Trophoblast cell (in vitro differentiated cells and primary cell): ENCODE results near the gene ZNF423.

Experiments
- DNase-seq, 2 donors: peaks; one replicate each; pipeline ENCODE4 v3.0.0-alpha.2; 2016
- H2AFZ ChIP-seq: 2 replicates; pipeline ENCODE4 v1.6.1; 2013; ENCODE audit warnings: low read length, moderate library complexity, mild to moderate bottlenecking; ENCODE audit not compliant: insufficient read depth, poor library complexity
- H2AK5ac ChIP-seq: 2 replicates; pipeline ENCODE4 v1.6.1; 2013; ENCODE audit warnings: mild to moderate bottlenecking, low read length
- H2BK120ac ChIP-seq: 2 replicates; pipeline ENCODE4 v1.6.1; 2013; ENCODE audit warnings: low read length, mild to moderate bottlenecking, moderate library complexity; ENCODE audit not compliant: insufficient read depth, poor library complexity
- H2BK12ac ChIP-seq: 2 replicates; pipeline ENCODE4 v1.6.1; 2013; ENCODE audit warnings: mild to moderate bottlenecking, low read length, moderate library complexity
- H2BK5ac ChIP-seq: 2 replicates; pipeline ENCODE4 v1.6.1; 2013; ENCODE audit warnings: low read length, low read depth, moderate library complexity, mild to moderate bottlenecking; ENCODE audit not compliant: poor library complexity
- H3K14ac ChIP-seq: 2 replicates; pipeline ENCODE4 v1.6.1; 2013; ENCODE audit warnings: mild to moderate bottlenecking, low read length
- H3K18ac ChIP-seq: 2 replicates; pipeline ENCODE4 v1.6.1; 2013; ENCODE audit warnings: mild to moderate bottlenecking, low read length
- H3K23ac ChIP-seq: 2 replicates; pipeline ENCODE4 v1.6.1; 2013; ENCODE audit warnings: low read length
- H3K27ac ChIP-seq: 2 replicates; pipeline ENCODE4 v1.5.1; 2013; ENCODE audit warnings: low read depth, mild to moderate bottlenecking, inconsistent platforms, low read length, moderate library complexity
- H3K27me3 ChIP-seq: 2 replicates; pipeline ENCODE4 v1.6.1; 2013; ENCODE audit warnings: inconsistent platforms, mild to moderate bottlenecking, low read length, moderate library complexity; ENCODE audit not compliant: insufficient read depth
- H3K36me3 ChIP-seq, 2 experiments: 1 replicate in 1 of 2; 2 replicates in 1 of 2; pipeline ENCODE4 v1.6.1; 2013; ENCODE audit warnings: low read length in 2 of 2, mild to moderate bottlenecking in 2 of 2, moderate library complexity in 1 of 2; ENCODE audit not compliant: insufficient read depth in 2 of 2, control insufficient read depth in 1 of 2
- H3K4ac ChIP-seq: 2 replicates; pipeline ENCODE4 v1.6.1; 2013; ENCODE audit warnings: low read depth, mild to moderate bottlenecking, low read length, moderate library complexity
- H3K4me1 ChIP-seq, 2 experiments: 1 replicate in 1 of 2; 2 replicates in 1 of 2; pipeline ENCODE4 v1.6.1; 2013; ENCODE audit warnings: low read length in 2 of 2, mild to moderate bottlenecking in 2 of 2, moderate library complexity in 1 of 2; ENCODE audit not compliant: insufficient read depth in 2 of 2, control insufficient read depth in 1 of 2
- H3K4me2 ChIP-seq: 2 replicates; pipeline ENCODE4 v1.6.1; 2013; ENCODE audit warnings: inconsistent platforms, mild to moderate bottlenecking, low read length, moderate library complexity
- H3K4me3 ChIP-seq: 2 replicates; pipeline ENCODE4 v1.5.1; 2013; ENCODE audit warnings: mild to moderate bottlenecking, low read depth, low read length, inconsistent platforms
- H3K79me1 ChIP-seq: one replicate; pipeline ENCODE4 v1.6.1; 2013; ENCODE audit warnings: low read length
- H3K79me2 ChIP-seq: 2 replicates; pipeline ENCODE4 v1.6.1; 2013; ENCODE audit warnings: low read length, mild to moderate bottlenecking; ENCODE audit not compliant: control insufficient read depth, insufficient read depth, poor library complexity
- H3K9ac ChIP-seq: 2 replicates; pipeline ENCODE4 v1.6.1; 2013; ENCODE audit warnings: mild to moderate bottlenecking, low read length
- H3K9me3 ChIP-seq: 2 replicates; pipeline ENCODE4 v1.6.1; 2013; ENCODE audit warnings: low read depth, mild to moderate bottlenecking, control low read depth, inconsistent platforms, low read length; ENCODE audit not compliant: insufficient read depth
- H4K12ac ChIP-seq: 2 replicates; pipeline ENCODE4 v1.6.1; 2013; ENCODE audit warnings: low read depth, mild to moderate bottlenecking, low read length, moderate library complexity
- H4K8ac ChIP-seq: 2 replicates; pipeline ENCODE4 v1.6.1; 2013; ENCODE audit warnings: low read depth, mild to moderate bottlenecking, low read length, moderate library complexity
- H4K91ac ChIP-seq: one replicate; pipeline ENCODE4 v1.6.1; 2013; ENCODE audit warnings: low read depth, mild to moderate bottlenecking, low read length, moderate library complexity
- WGBS: extraction: QIAGEN DNeasy Blood & Tissue Kit; methylation state at CpG from one replicate; pipeline ENCODE4 v1.1.7; 2013; ENCODE audit warnings: missing lambda C conversion rate; ENCODE audit not compliant: insufficient read length, insufficient coverage; ENCODE audit errors: extremely low coverage; 5-methylcytosine and 5-hydroxymethylcytosine counted together

ZNF423 gene

DNA sequence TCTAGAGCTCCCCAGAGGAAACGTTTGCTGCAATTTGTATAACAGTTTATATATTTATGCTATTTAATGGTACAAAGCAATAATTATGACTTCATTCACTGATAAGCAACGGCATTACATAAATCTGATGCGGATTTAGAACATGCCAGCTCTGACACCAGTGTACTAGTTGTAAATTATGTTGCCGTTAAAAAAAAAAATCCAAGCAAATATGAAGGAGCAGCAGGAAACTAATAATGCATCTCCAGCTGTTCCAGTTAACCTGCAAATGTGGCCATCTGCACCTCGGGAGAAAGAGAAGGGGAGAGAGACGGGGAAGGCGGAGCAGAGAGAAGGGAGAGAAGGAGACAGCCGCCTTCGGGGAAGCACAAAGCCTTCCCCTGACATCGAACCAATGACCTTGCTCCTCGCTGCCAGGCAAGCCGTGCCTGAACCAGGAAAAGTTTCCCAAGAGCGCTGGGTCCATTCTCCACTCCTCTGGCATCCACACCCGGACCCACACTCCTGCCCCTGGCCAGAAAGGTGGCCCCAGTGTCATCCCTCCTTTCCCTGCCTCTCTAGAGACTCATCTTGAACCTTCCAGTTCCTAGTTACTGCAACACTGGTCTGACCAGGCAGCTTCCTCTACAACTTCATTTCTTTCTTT lies 307.5 kb downstream of the ZNF423 start:
- Histone ChIP-seq H3K27ac (no peak overlapping the region), H3K36me3 (no peaks in the 10 kb centered on the region)
- WGBS: no CpG with 5 or more reads among the region's 14 CpGs

DNA sequence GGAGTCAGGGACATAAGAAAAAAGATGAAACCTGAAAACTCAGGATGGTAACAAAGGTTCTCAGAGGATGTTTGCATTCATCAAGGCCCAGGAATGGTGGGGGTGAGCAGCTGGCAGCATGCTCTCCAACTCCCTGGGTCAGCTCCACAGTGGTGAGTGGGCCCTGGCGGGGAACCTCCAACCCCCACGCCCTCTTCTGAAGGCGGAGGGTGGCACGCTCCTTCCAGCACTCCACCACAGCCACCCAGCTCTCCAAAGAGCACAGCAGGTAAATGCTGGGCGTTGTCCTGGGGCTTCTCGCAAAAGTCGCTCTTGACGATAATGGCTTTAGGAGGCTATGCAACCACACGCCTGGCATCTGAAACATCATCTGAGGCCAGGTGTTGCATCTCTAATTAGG lies 308.5 kb downstream of the ZNF423 start:
- Histone ChIP-seq H3K9me3 (no peaks in the 10 kb centered on the region), H3K27me3 (no peaks in the 10 kb centered on the region), H3K14ac (no peak overlapping the region), H2BK120ac (no peak overlapping the region), H2BK12ac (no peak overlapping the region), H4K91ac (no peak overlapping the region), H3K4me2 (no peak overlapping the region), H2AFZ (no peak overlapping the region), H3K4me3 (no peak overlapping the region), H3K4ac (no peak overlapping the region), H2BK5ac (no peak overlapping the region), H3K23ac (no peak overlapping the region), H2AK5ac (no peak overlapping the region), H4K12ac (no peak overlapping the region), H3K27ac (no peak overlapping the region), H3K36me3 (no peaks in the 10 kb centered on the region), H4K8ac (no peak overlapping the region), H3K79me2 (no peaks in the 10 kb centered on the region), H3K18ac (no peak overlapping the region), H3K79me1 (no peaks in the 10 kb centered on the region), H3K9ac (no peak overlapping the region), H3K4me1 (no peaks in the 10 kb centered on the region)
- no peak for DNase-seq
- no CpG with 5 or more reads among the region's 9 CpGs for WGBS

More for the DNA sequence above, 307.5 kb downstream of the ZNF423 start:
- no peak overlapping the region for H2AFZ ChIP-seq
- DNase-seq: no peak
- H3K4me3 ChIP-seq: no peak overlapping the region
- no peak overlapping the region for H3K14ac ChIP-seq
- H4K12ac ChIP-seq: no peak overlapping the region
- no peaks in the 10 kb centered on the region for H3K4me1 ChIP-seq
- H3K79me1 ChIP-seq: no peaks in the 10 kb centered on the region
- no peak overlapping the region for H3K4ac ChIP-seq
- H2BK12ac ChIP-seq: no peak overlapping the region
- no peak overlapping the region for H4K8ac ChIP-seq
- no peak overlapping the region for H2AK5ac ChIP-seq
- no peak overlapping the region for H4K91ac ChIP-seq
- H3K18ac ChIP-seq: no peak overlapping the region
- H3K23ac ChIP-seq: no peak overlapping the region
- no peak overlapping the region for H2BK120ac ChIP-seq
- H2BK5ac ChIP-seq: no peak overlapping the region
- no peak overlapping the region for H3K9ac ChIP-seq
- no peaks in the 10 kb centered on the region for H3K79me2 ChIP-seq
- no peaks in the 10 kb centered on the region for H3K27me3 ChIP-seq
- H3K4me2 ChIP-seq: no peak overlapping the region
- H3K9me3 ChIP-seq: no peaks in the 10 kb centered on the region

DNA sequence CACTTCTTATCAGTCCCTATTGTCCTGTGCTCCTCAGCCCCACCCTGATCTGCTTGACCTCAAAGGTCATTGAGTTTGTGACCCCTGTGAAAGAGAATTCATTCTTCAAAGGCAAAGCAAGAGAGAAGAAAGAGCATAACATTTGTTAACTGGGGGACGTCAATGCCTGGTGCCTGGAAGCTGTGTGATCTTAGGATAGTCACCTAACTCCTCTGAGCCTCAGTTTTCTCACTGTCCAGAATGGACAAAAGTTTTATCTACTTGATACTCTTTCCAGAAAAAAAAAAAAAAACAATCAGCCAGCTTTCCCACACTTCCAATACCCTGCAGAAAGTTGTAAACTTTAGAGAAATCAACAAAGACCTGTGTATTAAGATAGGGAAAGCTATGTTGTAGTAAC lies 309.2 kb downstream of the ZNF423 start:
- Histone ChIP-seq H3K79me2 (no peaks in the 10 kb centered on the region), H3K4ac (no peak overlapping the region), H3K9ac (no peak overlapping the region), H3K4me3 (no peak overlapping the region), H4K91ac (no peak overlapping the region), H3K36me3 (no peaks in the 10 kb centered on the region), H3K27me3 (no peaks in the 10 kb centered on the region), H2AFZ (no peak overlapping the region), H3K9me3 (no peaks in the 10 kb centered on the region), H4K12ac (no peak overlapping the region), H2BK120ac (no peak overlapping the region), H2AK5ac (no peak overlapping the region), H3K14ac (no peak overlapping the region), H3K18ac (no peak overlapping the region), H3K4me2 (no peak overlapping the region), H3K4me1 (no peaks in the 10 kb centered on the region), H2BK12ac (no peak overlapping the region), H3K23ac (no peak overlapping the region), H2BK5ac (no peak overlapping the region), H3K79me1 (no peaks in the 10 kb centered on the region), H4K8ac (no peak overlapping the region), H3K27ac (no peak overlapping the region)
- no peak for DNase-seq
- WGBS: no CpG with 5 or more reads among the region's 1 CpG

DNA sequence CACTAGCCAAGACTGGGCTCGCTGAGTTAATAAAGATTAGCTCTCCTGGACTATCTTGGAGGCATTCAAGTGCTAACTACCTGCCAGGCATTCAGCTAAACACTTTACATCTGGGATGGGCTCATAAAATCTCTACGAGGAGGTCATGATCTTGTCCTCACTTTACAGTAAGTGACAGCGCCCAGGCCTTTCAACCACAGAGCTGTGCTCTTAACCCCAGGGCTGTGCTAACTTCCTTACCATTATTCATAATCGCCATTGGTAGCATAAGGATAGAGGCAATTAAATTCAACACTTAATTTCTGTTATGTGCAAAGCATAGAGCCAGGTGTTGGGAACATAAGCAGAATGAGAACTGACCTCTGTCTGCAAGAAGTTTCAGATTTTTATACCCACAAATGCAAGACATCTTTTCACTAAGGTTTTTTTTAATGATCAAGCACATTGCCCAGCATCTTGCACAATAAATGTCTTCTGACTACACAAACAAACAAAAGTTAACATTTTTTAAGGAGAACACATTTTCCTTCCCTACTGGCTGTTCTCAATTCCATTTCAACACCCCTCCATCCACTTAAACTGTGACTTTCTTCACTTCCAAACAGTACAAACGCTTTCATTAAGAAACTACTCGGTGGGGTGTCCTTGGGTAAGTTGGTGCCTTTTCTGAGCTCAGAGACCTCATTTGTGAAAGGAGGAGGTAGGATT lies 310.0 kb downstream of the ZNF423 start:
- Histone ChIP-seq H3K79me1 (no peaks in the 10 kb centered on the region), H3K36me3 (no peaks in the 10 kb centered on the region), H3K9me3 (no peaks in the 10 kb centered on the region), H2AFZ (no peak overlapping the region), H4K91ac (no peak overlapping the region), H3K23ac (no peak overlapping the region), H3K4ac (no peak overlapping the region), H3K4me3 (no peak overlapping the region), H3K9ac (no peak overlapping the region), H2BK12ac (no peak overlapping the region), H2BK120ac (no peak overlapping the region), H3K18ac (no peak overlapping the region), H2AK5ac (no peak overlapping the region), H3K4me1 (no peaks in the 10 kb centered on the region), H2BK5ac (no peak overlapping the region), H4K8ac (no peak overlapping the region), H4K12ac (no peak overlapping the region), H3K14ac (no peak overlapping the region), H3K79me2 (no peaks in the 10 kb centered on the region), H3K4me2 (no peak overlapping the region), H3K27me3 (no peaks in the 10 kb centered on the region), H3K27ac (no peak overlapping the region)
- DNase-seq: no peak
- WGBS: no CpG with 5 or more reads among the region's 6 CpGs
